Lung (tissue), 12 donors: ENCODE results near the gene APOA4. TPM values are rescaled to one million over a fixed set of nuclear protein-coding genes. Genes with fewer than 3 reads are reported as not detected.

ENCODE experiments used
- ATAC-seq: fragments of 200-7000 bp; cut with Tn5 transposase; one replicate; pipeline ENCODE4 v1.9.1; 2020; ENCODE audit warnings: moderate number of reproducible peaks; ENCODE audit not compliant: insufficient read depth, low FRiP score
- DNase-seq, 3 donors: peaks; one replicate each; pipeline ENCODE4 v3.0.0-alpha.2; 2013 to 2017
- H3K27ac ChIP-seq, 2 donors: one replicate each; pipeline ENCODE4 v1.5.1; 2013; ENCODE audit warnings: mild to moderate bottlenecking in 2 of 2, moderate library complexity in 2 of 2, control low read depth in 1 of 2, inconsistent platforms in 1 of 2, low read depth in 1 of 2, low read length in 1 of 2
- H3K27me3 ChIP-seq, 3 donors: one replicate each; pipeline ENCODE4 v1.5.1; 2013; ENCODE audit warnings: low read length in 2 of 3; ENCODE audit not compliant: control insufficient read depth in 3 of 3, insufficient read depth in 3 of 3
- H3K36me3 ChIP-seq, 4 donors: one replicate each; pipeline ENCODE4 v1.5.1; 2013; ENCODE audit warnings: low read length in 4 of 4, mild to moderate bottlenecking in 1 of 4, moderate library complexity in 1 of 4; ENCODE audit not compliant: control insufficient read depth in 4 of 4, insufficient read depth in 4 of 4
- H3K4me1 ChIP-seq, 5 donors: one replicate each; pipeline ENCODE4 v1.5.1; 2013; ENCODE audit warnings: low read length in 5 of 5, mild to moderate bottlenecking in 2 of 5, moderate library complexity in 1 of 5; ENCODE audit not compliant: control insufficient read depth in 5 of 5, insufficient read depth in 5 of 5
- H3K4me3 ChIP-seq: one replicate; pipeline ENCODE4 v1.5.1; 2013; ENCODE audit warnings: mild to moderate bottlenecking, control low read depth, moderate library complexity
- H3K9ac ChIP-seq, 2 donors: one replicate each; pipeline ENCODE4 v1.5.1; 2013; ENCODE audit warnings: low read length in 2 of 2, control low read depth in 1 of 2; ENCODE audit not compliant: insufficient read depth in 1 of 2
- H3K9me3 ChIP-seq, 4 donors: one replicate each; pipeline ENCODE4 v1.5.1; 2013; ENCODE audit warnings: low read length in 3 of 4, mild to moderate bottlenecking in 1 of 4, moderate library complexity in 1 of 4; ENCODE audit not compliant: control insufficient read depth in 4 of 4, insufficient read depth in 3 of 4
- CTCF ChIP-seq: IDR thresholded peaks from 2 replicates; pipeline ENCODE4 v1.5.1; 2012; ENCODE audit warnings: mild to moderate bottlenecking; ENCODE audit errors: control extremely low read depth, extremely low read depth
- WGBS, 2 donors: extraction: QIAGEN DNeasy Blood & Tissue Kit; methylation state at CpG; one replicate each; pipeline ENCODE4 v1.1.7; 2013; 5-methylcytosine and 5-hydroxymethylcytosine counted together
- polyA plus RNA-seq, 2 donors: library from polyadenylated mRNA; stranded (reverse); fragments of 200-250 nt; gene quantifications; one replicate each; pipeline ENCODE4 v1.2.1, GENCODE V29; 2013
- total RNA-seq, 2 donors: library from RNA; depleted of rRNA in 1 of 2; stranded (reverse); fragments of >200 nt in 1 of 2; gene quantifications; one replicate each; pipeline ENCODE4 v1.2.1, GENCODE V29; 2014 to 2021
- donor health status: control.
- donor health status: control.
- donor health status: Bipolar disorder and iron deficiency.
- donor health status: healthy.
- donor health status: DM: yes; HTN: yes; CAD: no.

The APOA4 gene
- total and polyA plus RNA-seq, 4 donors = 0.06 TPM; not detected in 3

- no peak for TF ChIP-seq CTCF
- no peak overlapping the region for H3K9ac ChIP-seq
- H3K4me3 ChIP-seq = no peak overlapping the region
Observed at GRCh38 chr11:116813781-116814471, 9.2 kb downstream of the APOA4 start.

GRCh38 chr11:116813170-116813569 lies 9.9 kb downstream of the APOA4 start:
- Histone ChIP-seq H3K9ac (no peak overlapping the region), H3K36me3 (no peaks in the 10 kb centered on the region), H3K9me3 (no peaks in the 10 kb centered on the region), H3K27me3 (no peaks in the 10 kb centered on the region), H3K4me1 (no peaks in the 10 kb centered on the region), H3K27ac (no peak overlapping the region), H3K4me3 (no peak overlapping the region)
- no peak for ATAC-seq
- TF ChIP-seq CTCF = no peak
- DNase-seq = no peak
- 88 to 91% methylated on average over 1 of the region's 1 CpG for WGBS, 2 donors

More at GRCh38 chr11:116813781-116814471, 9.2 kb downstream of the APOA4 start:
- ATAC-seq (no peak), DNase-seq (no peak)
- Histone ChIP-seq H3K4me1 (no peaks in the 10 kb centered on the region), H3K27ac (no peak overlapping the region), H3K27me3 (no peaks in the 10 kb centered on the region), H3K36me3 (no peaks in the 10 kb centered on the region), H3K9me3 (no peaks in the 10 kb centered on the region)
- 74 to 76% methylated on average over 5 of the region's 5 CpGs for WGBS, 2 donors

GRCh38 chr11:116812109-116812508 lies 11.0 kb downstream of the APOA4 start:
- ATAC-seq = no peak
- 88 to 98% methylated on average over 4 of the region's 4 CpGs for WGBS, 2 donors
- Histone ChIP-seq H3K27me3 (no peaks in the 10 kb centered on the region), H3K36me3 (no peaks in the 10 kb centered on the region), H3K27ac (no peak overlapping the region), H3K4me1 (no peaks in the 10 kb centered on the region), H3K9ac (no peak overlapping the region), H3K4me3 (no peak overlapping the region), H3K9me3 (no peaks in the 10 kb centered on the region)
- DNase-seq = no peak
- TF ChIP-seq CTCF = no peak

GRCh38 chr11:116811194-116811593 lies 11.9 kb downstream of the APOA4 start:
- Histone ChIP-seq H3K27ac (no peak overlapping the region), H3K4me3 (no peak overlapping the region), H3K36me3 (no peaks in the 10 kb centered on the region), H3K27me3 (no peaks in the 10 kb centered on the region), H3K9ac (no peak overlapping the region), H3K9me3 (no peaks in the 10 kb centered on the region), H3K4me1 (no peaks in the 10 kb centered on the region)
- WGBS, 2 donors = 88 to 90% methylated on average over 3 of the region's 3 CpGs
- ATAC-seq (no peak), DNase-seq (no peak)
- no peak for TF ChIP-seq CTCF
